ENCODE measurements around the gene SOSTDC1.
"Not testable (repeated sequence)": the region's sequence is repeated elsewhere in the genome, so short reads cannot be mapped to it uniquely, and the experiment has no call there.

The SOSTDC1 gene

DNA sequence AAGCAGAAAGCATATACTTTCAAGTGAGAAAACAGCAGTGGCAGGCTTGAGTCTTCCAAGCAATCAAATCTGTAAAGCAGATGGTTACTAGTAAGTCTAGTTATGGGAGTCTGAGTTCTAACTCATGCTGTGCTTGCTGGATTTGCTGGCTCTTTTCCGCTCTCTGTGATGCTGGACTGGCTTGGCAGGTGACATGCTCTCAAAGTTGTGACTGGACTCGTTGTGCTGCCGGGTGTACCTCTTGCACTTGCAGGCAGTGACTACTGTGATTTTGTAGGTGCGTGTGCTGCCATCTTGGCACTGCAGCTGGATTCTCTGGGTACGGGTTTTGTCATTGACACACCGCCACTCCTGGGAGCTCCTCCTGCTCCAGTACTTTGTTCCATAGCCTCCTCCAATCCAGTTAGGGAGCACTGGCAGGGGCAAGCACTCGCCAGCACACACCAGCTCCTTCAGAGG is 3.1 kb downstream of the SOSTDC1 start:
- DNase-seq (ENCODE audit: low read depth, low spot score) = no peak

- DNase-seq (ENCODE audit: low read depth, low spot score) = no peak
These were observed 4.6 kb downstream of the SOSTDC1 start for GRCh38 chr7:16460789-16461493.

DNA sequence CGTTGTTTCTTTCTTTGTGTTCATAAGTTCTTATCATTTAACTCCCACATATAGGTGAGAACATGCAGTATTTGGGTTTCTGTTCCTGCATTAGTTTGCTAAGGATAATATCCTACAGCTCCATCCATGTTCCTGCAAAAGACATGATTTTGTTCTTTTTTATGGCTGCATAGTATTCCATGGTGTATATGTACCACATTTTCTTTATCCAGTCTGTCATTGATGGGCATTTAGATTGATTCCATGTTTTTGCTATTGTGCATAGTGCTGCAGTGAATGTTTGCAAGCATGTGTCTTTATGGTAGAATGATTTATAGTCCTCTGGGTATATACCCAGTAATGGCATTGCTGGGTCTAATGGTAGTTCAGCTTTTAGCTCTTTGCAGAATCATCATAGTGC is 9.2 kb downstream of the SOSTDC1 start:
- not testable (repeated sequence) for DNase-seq (ENCODE audit: low read depth, low spot score)

- no peak for DNase-seq (ENCODE audit: low read depth, low spot score)
These were observed 9.9 kb downstream of the SOSTDC1 start for GRCh38 chr7:16455591-16455990.

- no peak for DNase-seq (ENCODE audit: low read depth, low spot score)
These were observed 15.2 kb downstream of the SOSTDC1 start for GRCh38 chr7:16450366-16450765.

DNA sequence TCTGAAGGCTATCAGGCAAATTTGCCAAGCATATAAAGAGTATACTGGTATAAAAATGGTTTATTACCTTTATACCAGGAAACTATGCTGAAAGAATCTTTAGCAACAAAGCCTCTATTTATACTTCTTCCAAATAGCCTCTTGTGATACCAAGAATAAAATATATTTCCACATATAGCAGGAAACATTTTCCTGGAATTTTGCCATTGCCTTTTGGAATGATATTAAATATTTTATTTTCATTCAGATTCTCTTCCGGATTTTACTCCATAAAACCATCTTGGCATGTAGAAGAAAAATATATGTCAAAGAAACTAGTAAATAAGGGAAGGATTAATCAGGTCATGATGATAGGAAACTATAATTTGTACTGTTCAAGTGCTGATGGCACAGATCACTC is 17.7 kb downstream of the SOSTDC1 start:
- no peak for DNase-seq (ENCODE audit: low read depth, low spot score)

GRCh38 chr7:16446508-16446907 is 19.0 kb downstream of the SOSTDC1 start:
- no peak for DNase-seq (ENCODE audit: low read depth, low spot score)

GRCh38 chr7:16443871-16444270 is 21.7 kb downstream of the SOSTDC1 start:
- DNase-seq (ENCODE audit: low read depth, low spot score) = not testable (repeated sequence)

DNA sequence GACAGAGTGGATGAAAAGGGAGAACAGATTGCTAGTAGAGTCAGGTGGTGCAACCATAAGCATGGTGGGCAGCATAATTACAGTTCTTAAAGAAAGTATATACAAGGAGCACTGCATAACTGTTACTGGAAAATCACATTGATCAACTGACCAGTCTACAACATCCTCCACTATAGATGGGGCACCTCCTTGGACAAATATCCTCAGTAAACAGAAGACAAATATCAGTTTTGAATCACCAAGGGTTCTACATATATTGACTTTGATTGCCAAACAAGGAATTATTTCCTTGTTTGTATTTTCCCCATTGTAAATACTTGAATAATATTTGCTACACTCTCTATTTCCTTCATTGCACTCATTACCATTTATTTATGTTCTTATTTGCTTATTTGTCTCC is 26.6 kb downstream of the SOSTDC1 start:
- no peak for DNase-seq (ENCODE audit: low read depth, low spot score)

DNA sequence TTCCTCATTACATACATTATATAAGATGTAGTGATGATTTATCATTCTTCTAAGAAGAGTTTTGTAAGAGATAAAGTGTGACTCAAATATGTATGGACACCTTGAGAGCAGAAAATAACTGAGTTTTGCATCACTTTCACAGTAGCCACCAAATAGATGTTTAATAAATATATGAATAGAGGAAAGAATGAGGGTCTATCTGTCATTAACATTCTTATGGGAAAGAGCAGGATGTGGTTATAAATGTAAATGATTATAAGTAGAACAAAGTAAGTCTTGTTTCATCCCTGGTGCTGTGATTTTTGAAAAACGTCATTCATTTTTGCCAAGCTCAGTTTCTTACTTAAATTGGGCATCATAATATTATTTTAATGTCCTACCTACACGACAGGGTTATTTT is 29.2 kb downstream of the SOSTDC1 start:
- DNase-seq (ENCODE audit: low read depth, low spot score) = no peak

DNA sequence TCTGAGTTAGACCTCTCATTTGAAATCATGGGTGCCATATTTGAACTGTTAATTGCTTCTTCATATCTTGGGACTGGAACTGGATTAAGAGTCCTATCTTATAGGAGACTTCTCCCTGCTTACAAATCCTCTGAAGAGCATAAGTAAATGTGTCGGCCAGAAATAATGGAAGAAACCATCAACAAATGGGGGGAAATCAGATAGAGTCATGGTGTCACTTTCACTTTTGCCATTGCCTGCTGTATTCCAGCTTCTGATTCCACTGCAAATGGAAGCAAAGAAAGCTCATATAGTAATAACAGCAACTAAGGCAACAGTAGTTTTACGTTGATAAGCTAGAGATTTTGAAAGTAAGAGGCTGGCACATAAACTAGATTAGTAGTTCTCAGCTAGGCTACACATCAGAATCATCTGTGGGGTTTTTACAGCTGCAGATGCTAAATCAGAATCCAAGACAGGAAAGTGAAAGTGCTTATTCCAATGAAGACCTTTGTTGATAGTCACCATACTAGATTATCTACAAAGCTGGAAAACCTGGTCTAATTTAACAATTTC is 31.9 kb downstream of the SOSTDC1 start:
- DNase-seq (ENCODE audit: low read depth, low spot score) = no peak

DNA sequence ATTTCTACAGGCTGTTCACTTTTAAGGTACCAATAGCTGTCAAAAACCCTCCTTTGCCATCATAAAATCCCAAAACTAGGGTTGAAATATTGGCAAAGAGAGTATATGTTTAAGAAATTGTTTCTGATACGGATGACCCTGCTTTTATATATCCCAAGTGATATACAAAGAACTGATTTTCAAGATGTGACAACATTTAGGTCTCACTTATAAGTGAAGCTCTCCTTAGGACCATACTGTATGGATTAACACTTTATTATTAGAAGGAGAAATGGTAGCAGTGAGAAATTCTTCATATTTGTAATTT is 33.2 kb downstream of the SOSTDC1 start:
- DNase-seq (ENCODE audit: low read depth, low spot score) = no peak

DNA sequence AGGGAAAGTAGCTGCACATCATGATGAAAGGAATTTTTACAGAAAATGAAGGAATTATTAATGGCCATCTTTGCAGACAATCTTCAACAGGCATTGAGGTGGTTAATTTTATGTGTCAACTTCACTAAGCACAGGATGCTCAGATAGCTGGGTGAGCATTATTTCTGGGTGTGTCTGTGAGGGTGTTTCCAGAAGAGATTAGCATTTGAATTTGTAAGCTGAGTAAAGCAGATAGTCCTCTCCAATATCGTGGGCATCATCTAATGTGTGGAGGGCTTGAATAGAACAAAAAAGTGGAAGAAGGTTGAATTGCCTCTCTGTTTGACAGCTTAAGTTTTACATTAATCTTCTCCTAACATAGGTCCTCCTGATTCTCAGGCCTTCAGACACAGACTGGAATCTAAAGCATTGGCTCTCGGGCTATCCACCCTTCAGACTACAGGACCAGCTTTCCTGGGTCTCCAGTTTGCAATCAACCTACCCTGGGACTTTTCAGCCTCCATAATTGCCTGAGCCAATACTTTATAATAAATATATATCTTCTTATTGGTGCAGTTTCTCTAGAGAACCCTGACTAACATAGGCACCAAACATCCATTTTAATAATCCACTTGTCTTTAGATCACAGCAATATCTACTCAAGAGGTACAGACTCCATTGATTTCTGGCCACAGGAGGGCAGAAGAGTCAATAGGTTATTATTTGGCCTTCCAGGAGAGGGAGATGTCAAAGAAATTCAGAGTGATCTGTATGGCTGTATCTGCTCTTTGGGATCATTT is 33.7 kb downstream of the SOSTDC1 start:
- no peak for DNase-seq (ENCODE audit: low read depth, low spot score)

DNA sequence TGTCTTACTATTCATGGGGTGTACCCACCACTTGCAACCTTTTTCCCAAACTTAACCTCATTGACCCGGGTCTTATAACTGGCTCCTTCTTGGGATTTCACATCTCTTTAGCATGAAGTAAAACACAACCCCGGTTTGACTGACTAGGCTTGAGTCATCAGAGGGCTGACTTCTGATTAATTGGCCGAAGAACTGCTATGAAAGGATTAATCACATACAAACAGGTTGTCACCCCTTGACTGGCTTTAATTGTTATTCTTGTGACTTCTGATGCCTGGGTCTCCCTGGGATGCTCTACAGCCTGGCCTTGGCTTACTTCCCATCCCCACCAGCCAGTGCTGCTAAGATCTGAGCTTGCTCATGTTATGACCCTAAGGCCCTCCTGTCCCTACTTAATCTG is 35.4 kb downstream of the SOSTDC1 start:
- peak; percentile 33 for DNase-seq (ENCODE audit: low read depth, low spot score)

DNA sequence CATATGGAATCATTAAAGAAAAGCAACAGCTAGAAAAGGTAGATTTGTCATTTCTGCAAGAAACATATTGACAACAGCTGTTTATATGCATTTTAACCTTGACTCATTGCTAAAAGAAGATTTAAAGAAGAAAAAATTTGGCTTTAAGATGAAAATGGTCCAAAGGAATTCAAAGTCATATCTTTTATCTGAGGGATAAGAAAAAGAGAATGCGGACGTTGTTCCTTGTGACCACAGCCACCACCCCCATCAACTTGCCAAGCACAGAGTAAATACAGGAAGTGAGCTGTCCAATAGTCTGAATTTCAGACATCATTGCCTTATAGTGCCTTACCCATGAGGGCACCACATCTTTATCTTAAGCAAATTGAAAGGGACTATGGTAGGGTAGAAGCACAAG is 36.9 kb downstream of the SOSTDC1 start:
- DNase-seq (ENCODE audit: low read depth, low spot score) = peak; percentile 53

DNA sequence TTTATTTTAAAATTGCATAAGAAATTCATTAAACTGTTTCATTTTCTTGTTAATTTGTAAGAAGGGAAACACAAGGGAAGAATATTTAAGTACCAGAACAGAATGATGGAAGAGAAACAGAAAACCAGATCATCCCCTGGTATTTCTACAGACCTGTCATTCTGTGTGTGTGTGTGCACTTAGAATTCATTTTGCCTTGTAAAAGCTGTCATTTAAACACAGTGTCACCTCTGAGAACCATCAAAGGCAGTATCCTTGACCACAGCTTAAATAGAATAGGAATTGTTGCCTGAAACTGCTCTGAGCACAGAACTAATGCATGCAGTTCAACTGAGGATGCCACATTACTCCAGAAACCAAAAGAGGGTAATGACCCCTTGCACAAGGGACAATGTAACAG is 37.4 kb downstream of the SOSTDC1 start:
- no peak for DNase-seq (ENCODE audit: low read depth, low spot score)

- no peak for DNase-seq (ENCODE audit: low read depth, low spot score)
These were observed 41.8 kb downstream of the SOSTDC1 start for GRCh38 chr7:16423761-16424160.

DNA sequence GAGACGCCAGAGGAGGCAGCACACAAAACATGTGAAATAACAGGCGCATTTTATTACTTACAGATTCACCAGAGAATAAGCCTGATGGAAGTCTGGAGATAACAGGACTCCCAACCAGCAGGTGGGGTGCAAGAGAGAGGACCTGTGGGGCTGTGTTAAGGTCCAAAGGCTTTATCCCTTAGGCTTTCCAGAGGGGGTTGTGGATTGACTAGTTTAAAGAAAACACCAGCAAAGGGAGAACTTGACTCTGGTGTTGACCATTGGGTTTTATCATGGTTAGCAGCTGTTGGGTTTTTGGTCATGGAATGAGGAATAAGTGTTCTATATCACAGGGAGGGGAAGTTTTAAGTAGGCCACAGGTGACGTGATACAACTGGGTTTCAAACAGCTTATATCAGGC is 42.6 kb downstream of the SOSTDC1 start:
- no peak for DNase-seq (ENCODE audit: low read depth, low spot score)

DNA sequence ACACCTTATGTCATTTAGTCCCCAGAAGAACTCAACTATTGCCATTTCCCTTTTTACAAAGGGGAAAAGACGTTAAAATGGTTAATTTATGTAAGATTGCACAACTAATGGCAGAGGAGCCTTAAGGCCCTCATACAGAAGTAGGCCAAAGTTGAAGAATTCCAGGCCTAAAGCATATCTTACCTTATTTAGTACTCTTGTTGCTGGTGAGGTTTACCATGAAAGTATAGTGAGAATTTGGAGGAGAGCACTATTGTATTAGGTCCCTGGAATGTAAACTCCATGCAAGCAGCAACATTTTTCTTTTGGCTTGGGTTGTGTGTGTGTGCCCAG is 43.5 kb downstream of the SOSTDC1 start:
- no peak for DNase-seq (ENCODE audit: low read depth, low spot score)

GRCh38 chr7:16421333-16422102 is 44.0 kb downstream of the SOSTDC1 start, which contains the start of gene CRPPA:
CRPPA (minus strand) TSS chr7:16421538; CDS start chr7:16421322, 216 bp downstream.
- DNase-seq (ENCODE audit: low read depth, low spot score) = peak; percentile 76

GRCh38 chr7:16420649-16421332 is 44.7 kb downstream of the SOSTDC1 start:
- peak; percentile 91 for DNase-seq (ENCODE audit: low read depth, low spot score)

GRCh38 chr7:16420329-16420648 is 45.2 kb downstream of the SOSTDC1 start:
- DNase-seq (ENCODE audit: low read depth, low spot score) = no peak
